Measurements from ENCODE around the gene RAB11FIP3. TPM values are rescaled to one million over a fixed set of nuclear protein-coding genes. Genes with fewer than 3 reads are reported as not detected.

Gene RAB11FIP3
- total and polyA plus RNA-seq, 9 of the 15 experiments (the other 6 are each of a cell fraction or from before 2014, with no cell fraction given) = 0.46 to 13.1 (median 4.3) TPM

GRCh38 chr16:566475-567372 is 141.3 kb downstream of the RAB11FIP3 start, which contains the start of gene NHLRC4 (continued):
- TF ChIP-seq ZBTB11 (CRISPR knock-in tag; IDR thresholded peaks at IDR 0.05) (peak in 1 of 3 experiments; percentile 86; a peak in 2 of 6 replicates), NEUROD1 (IDR thresholded peaks at IDR 0.05; ENCODE audit: borderline replicate concordance, low read depth, low read length, partially characterized antibody) (peak; percentile 46), DNMT1 (IDR thresholded peaks at IDR 0.05) (no peak), FOXK1 (CRISPR knock-in tag; IDR thresholded peaks at IDR 0.05; ENCODE audit: borderline replicate concordance) (no peak), TRIM28 (IDR thresholded peaks at IDR 0.05) (0 out of 2 replicates have a peak, but pooled peaks have one; percentile 69), TAF1 (IDR thresholded peaks at IDR 0.05; ENCODE audit: control insufficient read depth, extremely low read depth, insufficient read depth, low read length, severe bottlenecking) (peak; percentile 47), SMAD3 (CRISPR knock-in tag; conservative IDR thresholded peaks at IDR 0.05) (no peak), PTTG1 (tag; IDR thresholded peaks at IDR 0.05; ENCODE audit: low read depth) (no peak), DPF2 (IDR thresholded peaks at IDR 0.05) (peak; percentile 89)
- TF ChIP-seq, protein P1, sequence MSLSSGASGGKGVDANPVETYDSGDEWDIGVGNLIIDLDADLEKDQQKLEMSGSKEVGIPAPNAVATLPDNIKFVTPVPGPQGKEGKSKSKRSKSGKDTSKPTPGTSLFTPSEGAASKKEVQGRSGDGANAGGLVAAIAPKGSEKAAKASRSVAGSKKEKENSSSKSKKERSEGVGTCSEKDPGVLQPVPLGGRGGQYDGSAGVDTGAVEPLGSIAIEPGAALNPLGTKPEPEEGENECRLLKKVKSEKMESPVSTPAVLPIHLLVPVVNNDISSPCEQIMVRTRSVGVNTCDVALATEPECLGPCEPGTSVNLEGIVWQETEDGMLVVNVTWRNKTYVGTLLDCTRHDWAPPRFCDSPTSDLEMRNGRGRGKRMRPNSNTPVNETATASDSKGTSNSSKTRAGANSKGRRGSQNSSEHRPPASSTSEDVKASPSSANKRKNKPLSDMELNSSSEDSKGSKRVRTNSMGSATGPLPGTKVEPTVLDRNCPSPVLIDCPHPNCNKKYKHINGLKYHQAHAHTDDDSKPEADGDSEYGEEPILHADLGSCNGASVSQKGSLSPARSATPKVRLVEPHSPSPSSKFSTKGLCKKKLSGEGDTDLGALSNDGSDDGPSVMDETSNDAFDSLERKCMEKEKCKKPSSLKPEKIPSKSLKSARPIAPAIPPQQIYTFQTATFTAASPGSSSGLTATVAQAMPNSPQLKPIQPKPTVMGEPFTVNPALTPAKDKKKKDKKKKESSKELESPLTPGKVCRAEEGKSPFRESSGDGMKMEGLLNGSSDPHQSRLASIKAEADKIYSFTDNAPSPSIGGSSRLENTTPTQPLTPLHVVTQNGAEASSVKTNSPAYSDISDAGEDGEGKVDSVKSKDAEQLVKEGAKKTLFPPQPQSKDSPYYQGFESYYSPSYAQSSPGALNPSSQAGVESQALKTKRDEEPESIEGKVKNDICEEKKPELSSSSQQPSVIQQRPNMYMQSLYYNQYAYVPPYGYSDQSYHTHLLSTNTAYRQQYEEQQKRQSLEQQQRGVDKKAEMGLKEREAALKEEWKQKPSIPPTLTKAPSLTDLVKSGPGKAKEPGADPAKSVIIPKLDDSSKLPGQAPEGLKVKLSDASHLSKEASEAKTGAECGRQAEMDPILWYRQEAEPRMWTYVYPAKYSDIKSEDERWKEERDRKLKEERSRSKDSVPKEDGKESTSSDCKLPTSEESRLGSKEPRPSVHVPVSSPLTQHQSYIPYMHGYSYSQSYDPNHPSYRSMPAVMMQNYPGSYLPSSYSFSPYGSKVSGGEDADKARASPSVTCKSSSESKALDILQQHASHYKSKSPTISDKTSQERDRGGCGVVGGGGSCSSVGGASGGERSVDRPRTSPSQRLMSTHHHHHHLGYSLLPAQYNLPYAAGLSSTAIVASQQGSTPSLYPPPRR (CRISPR knock-in tag; IDR thresholded peaks at IDR 0.05; ENCODE audit: borderline replicate concordance) = no peak

Data from K562 (cell line).